CD4-positive, alpha-beta memory T cell (primary cell): ENCODE results near the gene MYOT. TPM values are rescaled to one million over a fixed set of nuclear protein-coding genes. Genes with fewer than 3 reads are reported as not detected.
A peak's percentile ranks its signal among the peaks of the same experiment; 100 is the strongest.

ENCODE experiments used
- CTCF ChIA-PET: fragments of 350-600 bp; sonication (Branson Sonifier 250); formaldehyde crosslinking; loops from one replicate; lab custom pipeline; 2021; ENCODE audit warnings: inconsistent platforms; ENCODE audit not compliant: partially characterized antibody; lab: Charles Lee
- POLR2A ChIA-PET: fragments of 350-600 bp; sonication (Branson Sonifier 250); formaldehyde crosslinking; loops from one replicate; lab custom pipeline; 2021; ENCODE audit not compliant: partially characterized antibody; lab: Charles Lee
- DNase-seq, 5 donors: peaks; one replicate each; pipeline versions ENCODE4 v3.0.0 to v3.0.0-alpha.2; 2020 to 2022; ENCODE audit warnings: mixed read lengths in 1 of 5
- H3K27ac ChIP-seq: one replicate; pipeline ENCODE4 v1.7.0; 2013; ENCODE audit warnings: low read depth, low read length
- H3K27me3 ChIP-seq: 2 replicates; pipeline ENCODE4 v1.7.0; 2013; ENCODE audit warnings: mild to moderate bottlenecking, low read length, moderate library complexity; ENCODE audit not compliant: insufficient read depth
- H3K36me3 ChIP-seq: 2 replicates; pipeline ENCODE4 v1.7.0; 2013; ENCODE audit warnings: mild to moderate bottlenecking, low read length, moderate library complexity; ENCODE audit not compliant: insufficient read depth
- H3K4me1 ChIP-seq: 2 replicates; pipeline ENCODE4 v1.7.0; 2013; ENCODE audit warnings: mild to moderate bottlenecking, low read length, moderate library complexity; ENCODE audit not compliant: insufficient read depth
- H3K4me3 ChIP-seq, 2 donors: one replicate each; pipeline ENCODE4 v1.7.0; 2013; ENCODE audit warnings: low read length in 2 of 2, mild to moderate bottlenecking in 1 of 2
- H3K9me3 ChIP-seq, 2 donors: one replicate each; pipeline ENCODE4 v1.7.0; 2013; ENCODE audit warnings: low read length in 2 of 2, control low read depth in 1 of 2; ENCODE audit not compliant: control insufficient read depth in 1 of 2
- H3K27ac Mint-ChIP-seq, 7 donors: one replicate each; pipeline ENCODE4 v1.8.0; 2020 to 2021; ENCODE audit warnings: mixed read lengths in 7 of 7, mild to moderate bottlenecking in 6 of 7, inconsistent platforms in 3 of 7, moderate library complexity in 3 of 7
- H3K27me3 Mint-ChIP-seq, 2 donors: one replicate each; pipeline ENCODE4 v1.8.0; 2020 to 2021; ENCODE audit warnings: mixed read lengths in 2 of 2
- H3K36me3 Mint-ChIP-seq, 2 donors: one replicate each; pipeline ENCODE4 v1.8.0; 2020 to 2021; ENCODE audit warnings: mixed read lengths in 2 of 2, inconsistent platforms in 1 of 2, mild to moderate bottlenecking in 1 of 2
- H3K4me1 Mint-ChIP-seq, 4 donors: one replicate each; pipeline ENCODE4 v1.8.0; 2020 to 2021; ENCODE audit warnings: mixed read lengths in 4 of 4, mild to moderate bottlenecking in 1 of 4
- H3K4me3 Mint-ChIP-seq, 8 donors: one replicate each; pipeline ENCODE4 v1.8.0; 2020 to 2021; ENCODE audit warnings: mixed read lengths in 8 of 8, mild to moderate bottlenecking in 7 of 8, moderate library complexity in 6 of 8, inconsistent platforms in 3 of 8
- H3K9me3 Mint-ChIP-seq, 8 donors: one replicate each; pipeline ENCODE4 v1.8.0; 2020 to 2021; ENCODE audit warnings: mixed read lengths in 8 of 8, mild to moderate bottlenecking in 5 of 8, inconsistent platforms in 3 of 8, moderate library complexity in 1 of 8
- intact Hi-C: fragments of 100-400 bp; cut with micrococcal nuclease; formaldehyde crosslinking; loops from one replicate; pipeline ENCODE4 v1.15.1; 2023
- polyA plus RNA-seq, 2 donors: library from polyadenylated mRNA; unstranded; fragments of 300-500 nt; fragmentation: Illumina TruSeq; gene quantifications; one replicate each; pipeline ENCODE4 v1.2.3, GENCODE V29; 2021
- total RNA-seq, 2 experiments: library from RNA; stranded (reverse); gene quantifications; one replicate each; pipeline ENCODE4 v1.2.3, GENCODE V29; 2021

MYOT gene
- total and polyA plus RNA-seq, 4 experiments from 2014 or later, result 0.23 TPM; not detected in 3

GRCh38 chr5:137828664-137829063 lies 39.0 kb upstream of the MYOT start:
- no peaks in the 10 kb centered on the region for H3K9me3 ChIP-seq
- H3K4me3 Mint-ChIP-seq, result no peak overlapping the region
- peaks cover 0 to 9% of the 10 kb centered on the region in 2 donors for H3K36me3 Mint-ChIP-seq
- CTCF ChIA-PET, result no interaction called here
- H3K4me1 ChIP-seq, result no peaks in the 10 kb centered on the region
- no peak overlapping the region for H3K27ac ChIP-seq
- H3K27me3 Mint-ChIP-seq, result no peaks in the 10 kb centered on the region
- no peaks in the 10 kb centered on the region for H3K27me3 ChIP-seq
- H3K9me3 Mint-ChIP-seq, result peaks cover 0 to 14% (median 9%) of the 10 kb centered on the region in 8 donors
- no peak overlapping the region for H3K27ac Mint-ChIP-seq
- H3K4me1 Mint-ChIP-seq, result no peaks in the 10 kb centered on the region
- intact Hi-C loops, result no loop called here
- POLR2A ChIA-PET, result no interaction called here
- no peak for DNase-seq
- H3K4me3 ChIP-seq, result no peak overlapping the region
- no peaks in the 10 kb centered on the region for H3K36me3 ChIP-seq

GRCh38 chr5:137831105-137831504 lies 36.6 kb upstream of the MYOT start:
- no peak overlapping the region for H3K27ac ChIP-seq
- no peaks in the 10 kb centered on the region for H3K4me1 ChIP-seq
- DNase-seq, result no peak
- Mint-ChIP-seq H3K4me1 (no peaks in the 10 kb centered on the region), H3K27ac (no peak overlapping the region), H3K36me3 (peaks cover 0 to 4% of the 10 kb centered on the region in 2 donors), H3K9me3 (peaks cover 0 to 10% (median 3%) of the 10 kb centered on the region in 8 donors), H3K27me3 (no peaks in the 10 kb centered on the region), H3K4me3 (no peak overlapping the region)
- no peaks in the 10 kb centered on the region for H3K9me3 ChIP-seq
- POLR2A ChIA-PET, result no interaction called here
- H3K4me3 ChIP-seq, result no peak overlapping the region
- no peaks in the 10 kb centered on the region for H3K36me3 ChIP-seq
- CTCF ChIA-PET, result no interaction called here
- intact Hi-C loops, result no loop called here
- no peaks in the 10 kb centered on the region for H3K27me3 ChIP-seq

- CTCF ChIA-PET, result no interaction called here
- H3K27me3 Mint-ChIP-seq, result no peaks in the 10 kb centered on the region
- Histone ChIP-seq H3K4me3 (no peak overlapping the region), H3K4me1 (no peaks in the 10 kb centered on the region), H3K9me3 (no peaks in the 10 kb centered on the region), H3K27me3 (no peaks in the 10 kb centered on the region), H3K27ac (no peak overlapping the region), H3K36me3 (no peaks in the 10 kb centered on the region)
- peaks cover 0 to 4% of the 10 kb centered on the region in 2 donors for H3K36me3 Mint-ChIP-seq
- POLR2A ChIA-PET, result no interaction called here
- H3K4me3 Mint-ChIP-seq, result no peak overlapping the region
- no peaks in the 10 kb centered on the region for H3K4me1 Mint-ChIP-seq
- no peak overlapping the region for H3K27ac Mint-ChIP-seq
- H3K9me3 Mint-ChIP-seq, result peaks cover 0 to 6% (median under 1%) of the 10 kb centered on the region in 8 donors
- DNase-seq, result no peak
- intact Hi-C loops, result no loop called here
Measured at GRCh38 chr5:137831526-137831925, 36.1 kb upstream of the MYOT start.

- POLR2A ChIA-PET, result no interaction called here
Measured at GRCh38 chr5:137832416-137832815, 35.2 kb upstream of the MYOT start.

DNA sequence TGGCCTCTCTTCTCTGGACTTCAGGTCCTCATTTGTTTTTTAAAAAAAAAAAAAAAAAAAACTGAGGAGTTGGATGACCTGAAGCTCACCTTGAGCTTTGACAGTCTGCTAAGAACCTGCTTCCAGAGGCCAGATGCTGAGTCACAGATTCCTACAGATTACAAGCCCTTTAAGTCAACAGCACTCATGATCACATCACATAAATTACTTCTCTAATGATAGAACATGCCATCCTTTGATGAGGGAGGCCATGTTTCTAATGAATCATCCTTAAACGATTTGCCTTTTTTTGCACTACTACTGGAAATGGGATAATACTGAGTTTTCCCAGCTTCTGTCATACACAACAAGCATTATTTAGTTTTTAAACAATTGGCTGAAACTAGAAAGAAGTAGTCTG lies 34.2 kb upstream of the MYOT start:
- Histone ChIP-seq H3K4me1 (no peaks in the 10 kb centered on the region), H3K4me3 (no peak overlapping the region), H3K27me3 (no peaks in the 10 kb centered on the region), H3K9me3 (no peaks in the 10 kb centered on the region), H3K36me3 (no peaks in the 10 kb centered on the region), H3K27ac (no peak overlapping the region)
- intact Hi-C loops, result no loop called here
- DNase-seq, result no peak
- ChIA-PET CTCF (no interaction called here), POLR2A (no interaction called here)
- Mint-ChIP-seq H3K4me1 (no peaks in the 10 kb centered on the region), H3K36me3 (no peaks in the 10 kb centered on the region), H3K4me3 (no peak overlapping the region), H3K27me3 (no peaks in the 10 kb centered on the region), H3K27ac (no peak overlapping the region), H3K9me3 (no peaks in the 10 kb centered on the region)

More at GRCh38 chr5:137832416-137832815, 35.2 kb upstream of the MYOT start:
- H3K27me3 ChIP-seq, result no peaks in the 10 kb centered on the region
- H3K9me3 ChIP-seq, result no peaks in the 10 kb centered on the region
- H3K4me1 ChIP-seq, result no peaks in the 10 kb centered on the region
- H3K27ac ChIP-seq, result no peak overlapping the region
- CTCF ChIA-PET, result no interaction called here
- Mint-ChIP-seq H3K27ac (no peak overlapping the region), H3K9me3 (no peaks in the 10 kb centered on the region), H3K4me1 (no peaks in the 10 kb centered on the region), H3K36me3 (no peaks in the 10 kb centered on the region), H3K4me3 (no peak overlapping the region), H3K27me3 (no peaks in the 10 kb centered on the region)
- intact Hi-C loops, result no loop called here
- H3K4me3 ChIP-seq, result no peak overlapping the region
- DNase-seq, result no peak
- no peaks in the 10 kb centered on the region for H3K36me3 ChIP-seq

DNA sequence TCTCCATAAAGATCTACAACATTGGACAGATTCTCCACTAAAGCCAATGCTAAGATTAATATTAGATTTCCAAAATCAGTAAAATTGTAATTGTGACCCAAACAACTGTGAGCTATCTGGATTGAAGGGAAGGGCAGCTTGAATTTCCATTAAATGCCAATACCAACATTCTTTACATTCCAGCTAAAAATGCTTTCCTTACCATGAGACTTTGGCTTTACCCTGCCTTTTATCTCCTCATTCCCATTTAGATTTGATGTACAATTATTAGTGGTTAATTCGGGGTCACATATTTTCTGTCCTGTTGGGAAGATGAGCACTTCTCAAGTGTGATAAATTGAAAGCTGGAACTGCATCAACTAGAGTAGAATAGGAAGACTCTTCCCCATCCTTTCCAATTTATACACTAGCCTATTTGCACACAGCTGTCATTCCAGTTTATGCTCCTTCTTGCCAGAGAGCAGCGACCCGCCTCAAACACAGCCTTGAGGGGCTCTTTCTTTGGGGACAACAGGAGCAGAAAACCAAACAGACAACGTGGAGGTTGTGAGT lies 33.1 kb upstream of the MYOT start:
- Mint-ChIP-seq H3K27me3 (no peaks in the 10 kb centered on the region), H3K27ac (no peak overlapping the region), H3K4me3 (no peak overlapping the region), H3K4me1 (no peaks in the 10 kb centered on the region), H3K9me3 (no peaks in the 10 kb centered on the region), H3K36me3 (no peaks in the 10 kb centered on the region)
- H3K9me3 ChIP-seq, result no peaks in the 10 kb centered on the region
- no peaks in the 10 kb centered on the region for H3K27me3 ChIP-seq
- ChIA-PET POLR2A (no interaction called here), CTCF (no interaction called here)
- H3K4me3 ChIP-seq, result no peak overlapping the region
- no peaks in the 10 kb centered on the region for H3K4me1 ChIP-seq
- DNase-seq, result no peak
- no peak overlapping the region for H3K27ac ChIP-seq
- intact Hi-C loops, result no loop called here
- H3K36me3 ChIP-seq, result no peaks in the 10 kb centered on the region

- Histone ChIP-seq H3K27me3 (no peaks in the 10 kb centered on the region), H3K9me3 (no peaks in the 10 kb centered on the region), H3K27ac (no peak overlapping the region), H3K4me1 (no peaks in the 10 kb centered on the region), H3K4me3 (no peak overlapping the region), H3K36me3 (no peaks in the 10 kb centered on the region)
- no peaks in the 10 kb centered on the region for H3K36me3 Mint-ChIP-seq
- H3K27me3 Mint-ChIP-seq, result no peaks in the 10 kb centered on the region
- H3K9me3 Mint-ChIP-seq, result no peaks in the 10 kb centered on the region
- no peak for DNase-seq
- intact Hi-C loops, result no loop called here
- H3K4me1 Mint-ChIP-seq, result no peaks in the 10 kb centered on the region
- ChIA-PET POLR2A (no interaction called here), CTCF (no interaction called here)
- no peak overlapping the region for H3K4me3 Mint-ChIP-seq
- no peak overlapping the region for H3K27ac Mint-ChIP-seq
Measured at GRCh38 chr5:137836298-137836697, 31.4 kb upstream of the MYOT start.

- Histone ChIP-seq H3K4me3 (no peak overlapping the region), H3K9me3 (no peaks in the 10 kb centered on the region), H3K36me3 (no peaks in the 10 kb centered on the region), H3K27ac (no peak overlapping the region), H3K4me1 (no peaks in the 10 kb centered on the region), H3K27me3 (no peaks in the 10 kb centered on the region)
- no peak for DNase-seq
- Mint-ChIP-seq H3K27me3 (no peaks in the 10 kb centered on the region), H3K27ac (peak overlapping the region in 1 of 7 donors; percentile 15), H3K36me3 (no peaks in the 10 kb centered on the region), H3K4me1 (no peaks in the 10 kb centered on the region), H3K9me3 (no peaks in the 10 kb centered on the region), H3K4me3 (no peak overlapping the region)
- ChIA-PET CTCF (no interaction called here), POLR2A (no interaction called here)
- intact Hi-C loops, result no loop called here
Measured at GRCh38 chr5:137836997-137837396, 30.7 kb upstream of the MYOT start.
